KMS-11 (cell line): Measurements from ENCODE around the gene MAPK4.

ENCODE experiments used
- H2AFZ ChIP-seq: fragments of 200-600 bp; sonication (generic); 2 replicates; pipeline ENCODE4 v1.6.1; 2016; ENCODE audit warnings: antibody characterized with exemption, mixed run types, low read depth
- H3K27ac ChIP-seq: fragments of 200-600 bp; sonication (generic); 2 replicates; pipeline ENCODE4 v1.6.1; 2016; ENCODE audit warnings: mild to moderate bottlenecking, mixed run types
- H3K27me3 ChIP-seq: fragments of 200-600 bp; sonication (generic); 2 replicates; pipeline ENCODE4 v1.6.1; 2017; ENCODE audit warnings: mild to moderate bottlenecking, low read depth, mixed run types, moderate library complexity; ENCODE audit not compliant: insufficient read depth
- H3K36me3 ChIP-seq: fragments of 200-600 bp; sonication (generic); 2 replicates; pipeline ENCODE4 v1.6.1; 2017; ENCODE audit warnings: mild to moderate bottlenecking, mixed run types; ENCODE audit not compliant: insufficient read depth
- H3K4me1 ChIP-seq: fragments of 200-600 bp; sonication (generic); 2 replicates; pipeline ENCODE4 v1.6.1; 2016; ENCODE audit warnings: mild to moderate bottlenecking, low read depth, mixed run types; ENCODE audit not compliant: poor library complexity, severe bottlenecking
- H3K4me2 ChIP-seq: fragments of 200-600 bp; sonication (generic); 2 replicates; pipeline ENCODE4 v1.7.0; 2016; ENCODE audit warnings: mild to moderate bottlenecking, mixed run types
- H3K4me3 ChIP-seq: fragments of 200-600 bp; sonication (generic); IDR thresholded peaks from 2 replicates; pipeline ENCODE4 v1.6.1; 2017; ENCODE audit warnings: low read depth, low read length, mixed read lengths; ENCODE audit not compliant: insufficient read depth
- H3K79me2 ChIP-seq: fragments of 200-600 bp; sonication (generic); 2 replicates; pipeline ENCODE4 v1.6.1; 2016; ENCODE audit warnings: low read depth, mixed run types; ENCODE audit not compliant: insufficient read depth
- H3K9ac ChIP-seq: fragments of 200-600 bp; sonication (generic); 2 replicates; pipeline ENCODE4 v1.6.1; 2016; ENCODE audit warnings: mild to moderate bottlenecking, mixed run types
- H4K20me1 ChIP-seq: fragments of 200-600 bp; sonication (generic); 2 replicates; pipeline ENCODE4 v1.6.1; 2016; ENCODE audit warnings: mild to moderate bottlenecking, mixed run types; ENCODE audit not compliant: insufficient read depth
- TF ChIP-seq, protein P1 (sequence below): fragments of 200-600 bp; sonication (generic); conservative IDR thresholded peaks from 2 replicates; pipeline ENCODE4 v1.6.1; 2017; ENCODE audit warnings: low read depth, mild to moderate bottlenecking, antibody characterized with exemption, low read length, moderate library complexity, mixed read lengths

MAPK4 gene

GRCh38 chr18:50629148-50629631, 69.3 kb downstream of the MAPK4 start:
- Histone ChIP-seq H3K27ac (no peak overlapping the region), H3K36me3 (no peaks in the 10 kb centered on the region), H3K4me3 (no peak overlapping the region), H3K79me2 (no peaks in the 10 kb centered on the region), H3K4me1 (no peaks in the 10 kb centered on the region), H4K20me1 (no peaks in the 10 kb centered on the region), H2AFZ (no peak overlapping the region), H3K9ac (no peak overlapping the region), H3K4me2 (no peak overlapping the region), H3K27me3 (no peaks in the 10 kb centered on the region)
- TF ChIP-seq, protein P1, sequence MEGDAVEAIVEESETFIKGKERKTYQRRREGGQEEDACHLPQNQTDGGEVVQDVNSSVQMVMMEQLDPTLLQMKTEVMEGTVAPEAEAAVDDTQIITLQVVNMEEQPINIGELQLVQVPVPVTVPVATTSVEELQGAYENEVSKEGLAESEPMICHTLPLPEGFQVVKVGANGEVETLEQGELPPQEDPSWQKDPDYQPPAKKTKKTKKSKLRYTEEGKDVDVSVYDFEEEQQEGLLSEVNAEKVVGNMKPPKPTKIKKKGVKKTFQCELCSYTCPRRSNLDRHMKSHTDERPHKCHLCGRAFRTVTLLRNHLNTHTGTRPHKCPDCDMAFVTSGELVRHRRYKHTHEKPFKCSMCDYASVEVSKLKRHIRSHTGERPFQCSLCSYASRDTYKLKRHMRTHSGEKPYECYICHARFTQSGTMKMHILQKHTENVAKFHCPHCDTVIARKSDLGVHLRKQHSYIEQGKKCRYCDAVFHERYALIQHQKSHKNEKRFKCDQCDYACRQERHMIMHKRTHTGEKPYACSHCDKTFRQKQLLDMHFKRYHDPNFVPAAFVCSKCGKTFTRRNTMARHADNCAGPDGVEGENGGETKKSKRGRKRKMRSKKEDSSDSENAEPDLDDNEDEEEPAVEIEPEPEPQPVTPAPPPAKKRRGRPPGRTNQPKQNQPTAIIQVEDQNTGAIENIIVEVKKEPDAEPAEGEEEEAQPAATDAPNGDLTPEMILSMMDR = no peak

GRCh38 chr18:50630895-50631294, 71.0 kb downstream of the MAPK4 start:
- H3K4me1 ChIP-seq = no peaks in the 10 kb centered on the region

GRCh38 chr18:50632895-50633515, 73.1 kb downstream of the MAPK4 start:
- TF ChIP-seq, protein P1 = no peak
- no peaks in the 10 kb centered on the region for H3K36me3 ChIP-seq
- H2AFZ ChIP-seq = no peak overlapping the region
- no peak overlapping the region for H3K4me2 ChIP-seq
- H3K27me3 ChIP-seq = no peaks in the 10 kb centered on the region
- H3K4me1 ChIP-seq = no peaks in the 10 kb centered on the region
- no peak overlapping the region for H3K4me3 ChIP-seq
- no peaks in the 10 kb centered on the region for H4K20me1 ChIP-seq
- H3K9ac ChIP-seq = no peak overlapping the region
- no peak overlapping the region for H3K27ac ChIP-seq
- H3K79me2 ChIP-seq = no peaks in the 10 kb centered on the region

More at GRCh38 chr18:50630895-50631294, 71.0 kb downstream of the MAPK4 start:
- no peaks in the 10 kb centered on the region for H4K20me1 ChIP-seq
- no peak overlapping the region for H3K4me3 ChIP-seq
- TF ChIP-seq, protein P1 = no peak
- H3K4me2 ChIP-seq = no peak overlapping the region
- H3K79me2 ChIP-seq = no peaks in the 10 kb centered on the region
- no peak overlapping the region for H3K9ac ChIP-seq
- H3K27me3 ChIP-seq = no peaks in the 10 kb centered on the region
- H3K27ac ChIP-seq = no peak overlapping the region
- H3K36me3 ChIP-seq = no peaks in the 10 kb centered on the region
- H2AFZ ChIP-seq = no peak overlapping the region

DNA sequence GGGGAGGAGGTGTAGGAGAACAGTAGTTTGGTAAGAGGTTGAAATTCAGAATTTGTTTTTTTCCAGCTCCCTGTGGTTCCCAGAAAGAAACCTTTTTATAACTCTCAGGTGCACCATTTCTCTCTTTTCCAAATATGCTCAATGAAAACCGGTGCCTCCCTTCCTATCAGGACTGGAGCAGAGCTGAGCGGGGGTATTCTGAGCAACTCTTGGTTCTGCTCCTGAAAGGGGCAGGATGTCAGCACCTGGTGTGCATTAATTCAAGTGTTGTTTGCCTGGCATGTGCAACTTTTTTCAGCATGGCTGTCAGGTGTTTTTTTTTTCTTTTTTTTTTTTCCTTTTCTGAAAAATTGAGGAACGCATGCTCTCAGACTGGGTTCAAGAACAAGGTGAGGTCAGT, 74.1 kb downstream of the MAPK4 start:
- Histone ChIP-seq H3K4me3 (no peak overlapping the region), H3K27me3 (no peaks in the 10 kb centered on the region), H3K4me2 (no peak overlapping the region), H3K36me3 (no peaks in the 10 kb centered on the region), H3K4me1 (no peaks in the 10 kb centered on the region), H4K20me1 (no peaks in the 10 kb centered on the region), H3K79me2 (no peaks in the 10 kb centered on the region), H2AFZ (no peak overlapping the region), H3K27ac (no peak overlapping the region), H3K9ac (no peak overlapping the region)
- TF ChIP-seq, protein P1 = no peak
